Endometrial microvascular endothelial cells (primary cell): Measurements from ENCODE around the gene AGBL3. TPM values are rescaled to one million over a fixed set of nuclear protein-coding genes. Genes with fewer than 3 reads are reported as not detected.
"Not testable (repeated sequence)": the region's sequence is repeated elsewhere in the genome, so short reads cannot be mapped to it uniquely, and the experiment has no call there.

Experiments
- in situ Hi-C: cut with HindIII; loops from 2 replicates; pipeline ENCODE4 v1.10.0; 2017; ENCODE audit warnings: low sequenced_read_pairs, low pct_unique_long_range_greater_than_20kb; ENCODE audit errors: inconsistent ontology term
- total RNA-seq: library from RNA; depleted of rRNA; stranded (reverse); fragments of >200 nt; gene quantifications from one replicate; pipeline ENCODE4 v1.2.3, GENCODE V29; 2015; ENCODE audit errors: inconsistent ontology term

The AGBL3 gene
- total RNA-seq, 1 donor from 2014 or later = 0.56 TPM

- in situ Hi-C loops = no loop called here
These were observed 37.3 kb downstream of the AGBL3 start for GRCh38 chr7:135023622-135024021.

- in situ Hi-C loops = no loop called here
These were observed 48.9 kb downstream of the AGBL3 start for GRCh38 chr7:135035252-135035651.

- in situ Hi-C loops = not testable (repeated sequence)
These were observed 80.7 kb downstream of the AGBL3 start for GRCh38 chr7:135067017-135067416.

- in situ Hi-C loops = no loop called here
These were observed 87.8 kb downstream of the AGBL3 start for GRCh38 chr7:135074096-135074495.

- in situ Hi-C loops = no loop called here
These were observed 88.2 kb downstream of the AGBL3 start for GRCh38 chr7:135074531-135074930.

GRCh38 chr7:135075716-135076115, 89.4 kb downstream of the AGBL3 start:
- in situ Hi-C loops = no loop called here

- in situ Hi-C loops = no loop called here
These were observed 90.6 kb downstream of the AGBL3 start for GRCh38 chr7:135076882-135077281.

GRCh38 chr7:135077642-135078041, 91.3 kb downstream of the AGBL3 start:
- in situ Hi-C loops = no loop called here

- in situ Hi-C loops = no loop called here
These were observed 91.7 kb downstream of the AGBL3 start for GRCh38 chr7:135078051-135078450.

- in situ Hi-C loops = no loop called here
These were observed 92.8 kb downstream of the AGBL3 start for GRCh38 chr7:135079068-135079467.

GRCh38 chr7:135083005-135083404, 96.7 kb downstream of the AGBL3 start:
- in situ Hi-C loops = no loop called here

GRCh38 chr7:135088566-135088965, 102.3 kb downstream of the AGBL3 start:
- in situ Hi-C loops = no loop called here

- in situ Hi-C loops = no loop called here
These were observed 105.4 kb downstream of the AGBL3 start for GRCh38 chr7:135091717-135092116.

GRCh38 chr7:135094472-135095237, 108.3 kb downstream of the AGBL3 start:
- in situ Hi-C loops = no loop called here

GRCh38 chr7:135095450-135095849, 109.1 kb downstream of the AGBL3 start:
- in situ Hi-C loops = no loop called here

GRCh38 chr7:135098391-135098790, 112.1 kb downstream of the AGBL3 start:
- in situ Hi-C loops = no loop called here

- in situ Hi-C loops = no loop called here
These were observed 114.5 kb downstream of the AGBL3 start for GRCh38 chr7:135100856-135101255.

GRCh38 chr7:135102372-135102771, 116.1 kb downstream of the AGBL3 start:
- in situ Hi-C loops = no loop called here

- in situ Hi-C loops = no loop called here
These were observed 123.3 kb downstream of the AGBL3 start for GRCh38 chr7:135109562-135109961.

- in situ Hi-C loops = no loop called here
These were observed 123.7 kb downstream of the AGBL3 start for GRCh38 chr7:135109976-135110375.

- in situ Hi-C loops = no loop called here
These were observed 125.1 kb downstream of the AGBL3 start for GRCh38 chr7:135111379-135111778.
